Mesodermal cell (in vitro differentiated cells): ENCODE measurements around the gene PRDX3.
"Not testable (repeated sequence)": the region's sequence is repeated elsewhere in the genome, so short reads cannot be mapped to it uniquely, and the experiment has no call there.

ENCODE experiments used
- H3K27ac ChIP-seq: 2 replicates; pipeline ENCODE4 v1.7.0; 2013; ENCODE audit warnings: mild to moderate bottlenecking, low read depth, low read length, moderate library complexity; ENCODE audit not compliant: severe bottlenecking
- H3K36me3 ChIP-seq: 2 replicates; pipeline ENCODE4 v1.7.1; 2013; ENCODE audit warnings: mild to moderate bottlenecking, low read length, moderate library complexity; ENCODE audit not compliant: control insufficient read depth, insufficient read depth
- H3K4me1 ChIP-seq: one replicate; pipeline ENCODE4 v1.7.1; 2013; ENCODE audit warnings: mild to moderate bottlenecking, low read length; ENCODE audit not compliant: insufficient read depth, control insufficient read depth, poor library complexity, severe bottlenecking
- H3K4me3 ChIP-seq: 2 replicates; pipeline ENCODE4 v1.7.0; 2013; ENCODE audit warnings: low read length, control low read depth, mild to moderate bottlenecking; ENCODE audit not compliant: insufficient read depth, poor library complexity, severe bottlenecking; ENCODE audit errors: extremely low read depth
- H3K9me3 ChIP-seq: 2 replicates; pipeline ENCODE4 v1.7.1; 2013; ENCODE audit warnings: mild to moderate bottlenecking, low read length, moderate library complexity; ENCODE audit not compliant: control insufficient read depth
- WGBS, 2 experiments: methylation state at CpG; one replicate each; pipeline ENCODE4 v1.1.5; 2013; ENCODE audit warnings: missing lambda C conversion rate in 2 of 2; ENCODE audit not compliant: insufficient coverage in 2 of 2; 5-methylcytosine and 5-hydroxymethylcytosine counted together

The PRDX3 gene

GRCh38 chr10:119138346-119139306, 40.0 kb downstream of the PRDX3 start:
- peaks cover 23% of the 10 kb centered on the region for H3K36me3 ChIP-seq
- H3K4me1 ChIP-seq, result no peaks in the 10 kb centered on the region
- no peak overlapping the region for H3K27ac ChIP-seq
- H3K4me3 ChIP-seq, result no peak overlapping the region
- H3K9me3 ChIP-seq, result no peaks in the 10 kb centered on the region
- 94 to 95% methylated on average over 13 to 14 of the region's 16 CpGs for WGBS, 2 experiments

GRCh38 chr10:119137878-119138277, 40.7 kb downstream of the PRDX3 start:
- H3K36me3 ChIP-seq, result peaks cover 31% of the 10 kb centered on the region
- not testable (repeated sequence) for H3K27ac ChIP-seq, H3K4me1 ChIP-seq, H3K9me3 ChIP-seq, H3K4me3 ChIP-seq
- WGBS, 2 experiments, result 70 to 74% methylated on average over 6 of the region's 8 CpGs

- Histone ChIP-seq H3K4me3 (no peak overlapping the region), H3K4me1 (no peaks in the 10 kb centered on the region), H3K9me3 (no peaks in the 10 kb centered on the region), H3K27ac (no peak overlapping the region), H3K36me3 (peaks cover 48% of the 10 kb centered on the region)
- WGBS, 2 experiments, result 92 to 97% methylated on average over 3 to 5 of the region's 7 CpGs
Measured at GRCh38 chr10:119136084-119136483, 42.5 kb downstream of the PRDX3 start.

GRCh38 chr10:119135513-119135881, 43.1 kb downstream of the PRDX3 start:
- Histone ChIP-seq H3K4me3 (no peak overlapping the region), H3K27ac (no peak overlapping the region), H3K4me1 (no peaks in the 10 kb centered on the region), H3K9me3 (no peaks in the 10 kb centered on the region), H3K36me3 (peaks cover 54% of the 10 kb centered on the region)
- WGBS, 2 experiments, result 94 to 100% methylated on average over 1 to 2 of the region's 4 CpGs

- Histone ChIP-seq H3K4me3 (no peak overlapping the region), H3K36me3 (peaks cover 69% of the 10 kb centered on the region), H3K27ac (no peak overlapping the region), H3K4me1 (no peaks in the 10 kb centered on the region), H3K9me3 (no peaks in the 10 kb centered on the region)
- 91 to 92% methylated on average over 6 to 7 of the region's 8 CpGs for WGBS, 2 experiments
Measured at GRCh38 chr10:119133949-119134348, 44.7 kb downstream of the PRDX3 start.

- Histone ChIP-seq H3K27ac (no peak overlapping the region), H3K4me3 (no peak overlapping the region), H3K9me3 (no peaks in the 10 kb centered on the region), H3K4me1 (no peaks in the 10 kb centered on the region), H3K36me3 (peaks cover 81% of the 10 kb centered on the region)
- 93 to 94% methylated on average over 13 to 14 of the region's 14 CpGs for WGBS, 2 experiments
Measured at GRCh38 chr10:119132521-119133345, 45.9 kb downstream of the PRDX3 start.

GRCh38 chr10:119131512-119132240, 46.9 kb downstream of the PRDX3 start:
- H3K4me3 ChIP-seq, result no peak overlapping the region
- WGBS, 2 experiments, result 90 to 94% methylated on average over 8 of the region's 10 CpGs
- H3K9me3 ChIP-seq, result no peaks in the 10 kb centered on the region
- H3K4me1 ChIP-seq, result no peaks in the 10 kb centered on the region
- peaks cover 92% of the 10 kb centered on the region for H3K36me3 ChIP-seq
- H3K27ac ChIP-seq, result no peak overlapping the region

GRCh38 chr10:119129721-119130120, 48.9 kb downstream of the PRDX3 start:
- WGBS, 2 experiments, result 100% methylated on average over 1 of the region's 4 CpGs
- H3K36me3 ChIP-seq, result peaks cover 96% of the 10 kb centered on the region
- H3K4me1 ChIP-seq, result no peaks in the 10 kb centered on the region
- H3K4me3 ChIP-seq, result no peak overlapping the region
- no peaks in the 10 kb centered on the region for H3K9me3 ChIP-seq
- no peak overlapping the region for H3K27ac ChIP-seq

GRCh38 chr10:119125942-119126341, 52.7 kb downstream of the PRDX3 start:
- peaks cover 99% of the 10 kb centered on the region for H3K36me3 ChIP-seq
- no peaks in the 10 kb centered on the region for H3K9me3 ChIP-seq
- no peak overlapping the region for H3K4me3 ChIP-seq
- no peak overlapping the region for H3K27ac ChIP-seq
- H3K4me1 ChIP-seq, result no peaks in the 10 kb centered on the region
- 100% methylated on average over 1 to 2 of the region's 2 CpGs for WGBS, 2 experiments

GRCh38 chr10:119120875-119121274, 57.7 kb downstream of the PRDX3 start:
- Histone ChIP-seq H3K4me3 (no peak overlapping the region), H3K36me3 (peaks cover 94% of the 10 kb centered on the region), H3K27ac (no peak overlapping the region), H3K9me3 (no peaks in the 10 kb centered on the region), H3K4me1 (peaks cover 3% of the 10 kb centered on the region)
- 100% methylated on average over 1 to 2 of the region's 2 CpGs for WGBS, 2 experiments
